Forelimb muscle (tissue), 1 donor: ENCODE measurements around the gene DSTN. TPM values are rescaled to one million over a fixed set of nuclear protein-coding genes. Genes with fewer than 3 reads are reported as not detected.

Experiments used
- DNase-seq: peaks from one replicate; pipeline ENCODE4 v3.0.0-alpha.2; 2013; ENCODE audit warnings: low read depth
- polyA plus RNA-seq: library from polyadenylated mRNA; unstranded; fragments of 120-200 nt; gene quantifications from one replicate; pipeline ENCODE4 v1.2.1, GENCODE V29; 2013; ENCODE audit not compliant: insufficient read length

DSTN gene
- polyA plus RNA-seq, 1 donor = 248 TPM

- DNase-seq = no peak
Measured at GRCh38 chr20:17612287-17612991, 42.6 kb downstream of the DSTN start.

- DNase-seq = no peak
Measured at GRCh38 chr20:17612992-17613327, 43.1 kb downstream of the DSTN start.

DNA sequence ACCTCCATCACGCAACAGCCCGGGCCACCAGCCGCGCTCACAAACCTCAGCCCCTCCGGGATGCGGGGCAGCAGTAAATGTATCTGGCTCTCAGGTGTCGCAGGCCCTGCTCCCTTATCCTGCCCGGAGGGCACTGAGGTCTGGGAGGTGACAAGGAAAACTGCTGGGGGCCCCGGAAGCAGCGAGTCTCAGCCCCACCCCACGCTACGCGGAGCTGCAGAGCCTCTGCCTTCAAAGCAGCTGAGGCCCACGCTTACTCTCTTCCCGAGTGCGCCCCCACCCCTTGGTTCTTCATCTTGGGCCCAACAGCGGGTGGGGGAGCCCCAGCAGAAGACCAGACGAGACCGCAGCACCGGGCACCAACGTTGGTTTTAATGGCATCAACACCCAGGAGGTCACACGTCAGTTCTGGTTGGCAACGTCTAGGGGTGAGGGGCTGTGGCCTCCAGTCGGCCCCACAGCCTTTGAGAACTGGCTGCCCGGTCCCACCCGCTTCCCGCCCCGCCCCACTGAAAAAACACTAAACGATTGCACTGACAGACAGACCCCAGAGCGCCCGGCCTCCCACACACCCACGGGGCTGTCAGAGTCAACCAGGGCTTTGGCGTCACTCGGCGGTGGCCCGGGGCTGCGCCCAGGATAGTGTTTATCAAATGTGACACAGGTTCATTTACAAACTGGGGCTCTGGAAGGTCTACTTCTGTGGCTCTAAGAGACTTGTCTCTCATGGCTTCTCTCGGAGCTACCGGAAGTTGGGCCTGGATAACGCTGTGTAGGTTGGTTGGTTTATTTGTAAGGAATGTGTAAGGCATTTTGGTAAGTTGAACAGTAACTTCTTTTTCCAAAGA lies 43.7 kb downstream of the DSTN start:
- no peak for DNase-seq

- no peak for DNase-seq
Measured at GRCh38 chr20:17614176-17614811, 44.4 kb downstream of the DSTN start.

DNA sequence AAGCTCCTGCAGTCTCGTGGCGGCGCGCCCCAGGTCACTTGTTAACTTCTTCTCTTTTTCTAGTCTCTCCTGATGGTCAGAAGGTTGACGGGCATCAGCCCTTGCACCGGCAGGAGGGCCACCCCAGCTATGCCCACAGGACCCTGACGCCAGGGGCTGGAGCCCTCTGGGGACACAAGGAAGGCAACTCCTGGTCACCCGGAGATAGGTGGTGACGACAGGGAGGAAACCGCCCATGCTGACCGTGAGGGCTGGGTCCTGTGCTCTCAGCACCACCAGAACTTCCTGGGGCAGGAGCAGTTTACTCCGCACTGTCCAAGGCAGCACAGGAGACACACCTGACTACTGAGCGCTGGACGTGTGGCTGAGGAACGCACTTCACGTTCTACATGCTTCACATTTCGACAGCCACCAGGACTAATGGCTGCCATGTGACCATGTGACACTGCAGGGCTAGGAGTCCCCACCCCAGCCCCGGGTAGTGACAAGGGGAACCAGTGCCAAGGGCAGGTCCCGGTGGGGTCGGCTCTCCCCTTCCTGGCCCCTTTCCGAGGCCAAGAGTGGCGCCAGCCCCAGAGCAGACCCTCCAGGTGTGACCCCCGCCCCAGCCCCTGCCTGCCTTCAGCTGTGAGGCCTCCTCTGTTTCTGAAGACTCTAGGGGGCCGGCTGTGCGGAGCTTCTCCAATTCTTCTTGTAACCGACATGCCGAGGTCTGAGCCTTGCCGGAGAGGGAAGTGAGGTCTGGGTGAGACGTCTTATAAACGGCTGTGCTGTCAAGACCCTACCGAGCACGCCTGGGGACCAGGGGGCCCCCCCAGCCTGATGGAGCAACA lies 45.2 kb downstream of the DSTN start:
- no peak for DNase-seq

GRCh38 chr20:17615645-17616479 lies 46.0 kb downstream of the DSTN start:
- DNase-seq = no peak

DNA sequence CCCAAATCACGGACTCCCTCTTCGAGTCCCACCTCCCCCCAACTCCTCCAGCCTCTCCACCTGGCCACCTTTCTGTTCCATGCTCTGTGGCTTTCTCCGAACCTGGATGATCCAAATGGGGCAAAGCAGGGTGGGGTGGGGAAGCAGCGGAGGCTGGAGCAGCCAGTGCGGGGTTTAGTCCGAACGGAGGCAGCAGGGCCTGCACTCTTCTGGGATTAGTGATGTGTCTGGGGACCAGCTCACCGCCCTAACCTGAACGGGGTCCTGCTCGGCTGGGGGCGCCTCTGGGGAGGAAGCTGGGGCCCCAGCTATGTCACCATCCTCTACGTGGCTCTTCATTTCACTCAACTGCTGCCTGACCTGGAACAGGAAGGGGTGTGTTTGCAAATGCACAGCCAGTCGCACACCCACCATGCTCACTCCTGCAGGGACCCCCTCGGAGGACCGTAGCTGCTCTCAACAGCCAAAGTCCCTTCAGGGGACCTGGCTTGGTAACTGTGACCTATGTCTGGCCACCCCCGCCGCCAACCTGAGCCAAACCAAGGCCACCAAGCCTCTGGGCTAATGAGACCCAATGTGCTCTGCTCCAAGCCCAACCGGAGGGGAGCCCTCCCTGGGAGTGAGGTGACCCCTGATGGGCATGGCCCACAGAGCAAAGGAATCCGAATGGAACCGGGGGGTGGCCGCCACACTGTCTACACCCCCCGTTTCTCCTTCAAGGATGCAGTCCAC lies 46.8 kb downstream of the DSTN start:
- no peak for DNase-seq

GRCh38 chr20:17617212-17617867 lies 47.5 kb downstream of the DSTN start:
- no peak for DNase-seq

DNA sequence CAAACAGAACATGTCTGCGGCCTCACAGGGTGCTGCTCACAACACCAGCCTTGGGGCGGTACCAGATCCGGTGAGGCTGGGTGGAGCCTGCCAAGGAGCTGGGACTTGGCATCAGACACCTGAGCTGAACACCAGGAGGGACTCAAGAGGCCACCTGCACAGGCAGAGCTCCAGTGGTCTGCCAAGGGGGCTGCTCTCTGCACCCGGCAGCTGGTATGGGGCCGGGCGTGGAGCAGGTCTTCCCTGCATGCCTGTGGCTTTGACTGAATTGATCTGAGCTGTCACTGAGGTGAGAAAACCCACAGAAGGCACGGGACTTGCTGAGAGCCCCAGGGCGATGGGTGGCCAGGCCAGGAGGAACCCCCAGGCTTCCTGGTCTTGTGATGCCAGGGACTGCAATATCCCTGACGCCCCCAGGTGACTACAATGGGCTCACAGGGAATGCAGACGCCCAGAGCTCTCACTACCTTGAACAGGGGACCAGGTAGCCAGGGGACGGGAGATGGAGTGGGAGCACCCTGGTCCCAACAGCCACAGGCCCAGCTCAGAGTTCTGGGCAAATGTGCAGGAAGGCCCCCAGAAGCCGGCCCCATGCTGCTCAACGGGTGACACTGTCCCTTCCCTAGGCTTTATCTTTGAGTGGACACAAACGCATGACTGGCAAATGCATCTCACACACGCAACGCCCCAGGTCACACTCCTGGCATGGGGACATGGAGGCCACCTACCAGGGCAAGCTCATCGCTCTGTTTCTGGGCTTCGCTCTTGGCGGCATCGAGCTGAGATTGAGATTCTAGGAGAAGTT lies 48.2 kb downstream of the DSTN start:
- no peak for DNase-seq

- DNase-seq = no peak
Measured at GRCh38 chr20:17618673-17619013, 48.8 kb downstream of the DSTN start.

- DNase-seq = no peak
Measured at GRCh38 chr20:17619351-17620093, 49.6 kb downstream of the DSTN start.

DNA sequence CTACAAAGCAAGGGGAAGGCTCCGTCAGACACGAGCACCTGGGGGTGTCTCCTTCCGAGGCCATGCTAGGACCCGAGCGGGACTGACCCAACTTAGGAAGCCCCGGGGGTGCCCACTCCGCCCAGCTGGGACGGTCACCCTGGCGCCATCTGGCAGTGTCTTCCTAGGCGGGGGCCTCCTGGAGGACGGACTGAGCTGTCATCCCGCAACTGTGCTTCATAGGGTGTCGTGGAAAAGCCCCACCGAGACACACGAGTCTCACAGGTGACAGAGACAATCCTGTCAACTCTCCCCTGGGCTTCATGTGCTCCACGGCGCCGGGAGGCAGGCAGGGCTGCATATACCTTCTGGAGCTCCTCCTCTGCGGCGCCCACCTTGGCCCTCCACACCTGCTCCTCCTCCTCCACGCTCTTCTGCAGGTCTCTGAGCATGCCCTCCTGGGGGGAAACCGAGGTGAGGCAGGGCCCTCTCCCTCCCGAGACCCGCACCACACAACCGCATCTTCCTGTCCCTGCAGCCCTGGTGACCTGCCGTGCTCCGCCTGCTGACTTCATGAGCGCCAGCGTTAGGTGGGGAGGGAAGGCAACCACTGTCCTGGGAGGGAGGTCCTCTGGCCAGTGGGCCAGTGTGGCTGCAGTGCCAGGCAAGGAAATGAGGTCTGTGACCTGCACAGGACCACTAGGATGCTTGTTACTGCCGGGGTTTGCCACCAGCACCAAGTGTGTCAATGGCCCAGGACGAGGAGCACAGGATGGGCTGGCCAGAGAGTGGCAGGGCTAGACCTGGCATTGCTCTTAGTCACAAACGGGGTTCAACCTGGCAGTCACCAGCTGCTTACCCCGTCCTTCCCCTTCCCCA lies 50.7 kb downstream of the DSTN start:
- no peak for DNase-seq

DNA sequence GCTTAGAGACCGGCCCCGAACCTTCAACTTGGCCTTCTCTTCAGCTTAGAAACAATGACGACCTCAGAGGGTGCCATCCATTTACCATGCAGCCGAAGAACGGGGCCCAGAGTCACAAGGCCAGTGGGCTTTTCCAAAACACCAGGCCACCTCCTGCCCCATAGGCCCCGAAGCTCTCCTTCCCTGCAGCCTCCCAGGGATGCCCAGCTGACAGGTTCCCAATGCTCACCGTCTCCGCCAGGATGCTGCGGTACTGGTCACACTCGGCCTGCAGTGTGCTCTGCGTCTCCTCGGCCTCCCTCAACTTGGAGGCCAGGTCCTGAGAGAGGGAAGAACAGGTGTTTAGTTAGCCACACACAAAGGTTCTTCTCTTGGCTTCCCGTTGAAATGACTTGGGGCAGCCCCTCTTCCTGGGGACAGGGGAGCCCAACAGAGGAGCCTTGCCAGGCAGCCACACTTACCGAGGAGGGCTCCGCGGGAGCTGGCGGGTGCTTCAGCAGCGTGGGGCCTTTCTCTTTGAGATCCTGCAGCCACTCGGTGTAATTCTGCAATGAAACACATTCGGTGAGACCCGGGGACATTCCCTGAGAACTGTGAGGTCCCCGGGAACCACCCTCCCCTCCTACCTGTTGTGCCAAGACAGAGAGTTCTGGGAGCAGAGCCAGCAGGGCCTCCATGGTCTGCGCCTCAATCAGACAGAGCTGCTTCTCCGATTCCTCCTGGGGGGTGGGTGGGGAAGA lies 51.5 kb downstream of the DSTN start:
- DNase-seq = no peak

GRCh38 chr20:17622086-17622850 lies 52.4 kb downstream of the DSTN start:
- no peak for DNase-seq

DNA sequence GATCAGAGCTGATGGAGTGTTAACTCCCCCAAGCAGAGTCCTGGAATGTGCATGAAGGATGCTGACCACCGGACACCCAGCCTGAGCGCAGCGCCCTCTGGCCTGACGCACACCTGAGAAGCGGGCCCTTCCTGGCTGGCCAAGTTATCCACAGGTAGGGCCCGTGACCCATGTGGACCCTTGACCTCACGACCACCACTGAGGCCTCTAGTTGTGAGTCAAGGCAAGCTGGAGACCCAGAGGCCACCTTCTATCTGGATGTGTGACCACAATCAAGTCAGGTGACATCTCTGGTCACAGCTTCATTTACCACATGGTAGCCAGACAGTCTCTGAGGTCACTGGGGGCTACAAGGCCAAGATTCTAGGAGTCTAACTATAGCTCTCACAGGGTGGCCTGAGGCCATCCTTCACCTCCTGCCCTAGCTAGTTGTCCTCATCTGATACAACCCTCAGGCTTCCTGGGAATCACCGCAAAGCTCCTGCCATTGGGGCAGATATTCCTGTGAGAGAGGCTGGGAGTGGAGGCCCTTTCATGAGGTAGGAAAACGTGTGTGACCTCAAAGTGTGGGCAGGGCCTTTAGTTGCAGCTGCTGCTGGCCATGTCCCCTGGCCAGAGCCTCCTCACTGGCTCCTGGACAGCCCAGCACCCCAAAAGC lies 53.1 kb downstream of the DSTN start:
- DNase-seq = no peak
